ENCODE results near the gene PDGFA.

The PDGFA gene

GRCh38 chr7:527723-528122 is 8.1 kb upstream of the PDGFA start:
- TF ChIP-seq REST (IDR thresholded peaks at IDR 0.05; ENCODE audit: insufficient read depth in 1 of 2, low read depth in 2 of 2, low read length in 2 of 2), result no peak
- no peak for TF ChIP-seq SIN3A (IDR thresholded peaks at IDR 0.05; ENCODE audit: borderline replicate concordance, insufficient read depth, low read length)
- TF ChIP-seq POLR2AphosphoS5 (IDR thresholded peaks at IDR 0.05; ENCODE audit: low read depth, low read length), result no peak
- TF ChIP-seq TAF1 (IDR thresholded peaks at IDR 0.05; ENCODE audit: borderline replicate concordance, insufficient read depth, low read length), result no peak
- no peak for TF ChIP-seq FOXP2 (optimal IDR thresholded peaks at IDR 0.05; ENCODE audit: borderline replicate concordance, extremely low read depth, extremely low read length, insufficient read depth)

- TF ChIP-seq TAF1 (IDR thresholded peaks at IDR 0.05; ENCODE audit: borderline replicate concordance, insufficient read depth, low read length) (no peak), FOXP2 (optimal IDR thresholded peaks at IDR 0.05; ENCODE audit: borderline replicate concordance, extremely low read depth, extremely low read length, insufficient read depth) (no peak), SIN3A (IDR thresholded peaks at IDR 0.05; ENCODE audit: borderline replicate concordance, insufficient read depth, low read length) (no peak), POLR2AphosphoS5 (IDR thresholded peaks at IDR 0.05; ENCODE audit: low read depth, low read length) (no peak), REST (IDR thresholded peaks at IDR 0.05; ENCODE audit: insufficient read depth in 1 of 2, low read depth in 2 of 2, low read length in 2 of 2) (no peak)
Measured at GRCh38 chr7:526460-527034, 6.9 kb upstream of the PDGFA start.

- TF ChIP-seq TAF1 (IDR thresholded peaks at IDR 0.05; ENCODE audit: borderline replicate concordance, insufficient read depth, low read length) (no peak), FOXP2 (optimal IDR thresholded peaks at IDR 0.05; ENCODE audit: borderline replicate concordance, extremely low read depth, extremely low read length, insufficient read depth) (no peak), POLR2AphosphoS5 (IDR thresholded peaks at IDR 0.05; ENCODE audit: low read depth, low read length) (no peak), REST (IDR thresholded peaks at IDR 0.05; ENCODE audit: insufficient read depth in 1 of 2, low read depth in 2 of 2, low read length in 2 of 2) (no peak), SIN3A (IDR thresholded peaks at IDR 0.05; ENCODE audit: borderline replicate concordance, insufficient read depth, low read length) (no peak)
Measured at GRCh38 chr7:525740-526139, 6.1 kb upstream of the PDGFA start.

- TF ChIP-seq POLR2AphosphoS5 (IDR thresholded peaks at IDR 0.05; ENCODE audit: low read depth, low read length) (no peak), FOXP2 (optimal IDR thresholded peaks at IDR 0.05; ENCODE audit: borderline replicate concordance, extremely low read depth, extremely low read length, insufficient read depth) (no peak), TAF1 (IDR thresholded peaks at IDR 0.05; ENCODE audit: borderline replicate concordance, insufficient read depth, low read length) (no peak), REST (IDR thresholded peaks at IDR 0.05; ENCODE audit: insufficient read depth in 1 of 2, low read depth in 2 of 2, low read length in 2 of 2) (no peak), SIN3A (IDR thresholded peaks at IDR 0.05; ENCODE audit: borderline replicate concordance, insufficient read depth, low read length) (no peak)
Measured at GRCh38 chr7:524800-525199, 5.2 kb upstream of the PDGFA start.
